Measurements from ENCODE around the gene HYAL3. TPM values are rescaled to one million over a fixed set of nuclear protein-coding genes. Genes with fewer than 3 reads are reported as not detected.
A peak's percentile ranks its signal among the peaks of the same experiment; 100 is the strongest.

HYAL3 gene
- total and polyA plus RNA-seq, 2 of the 13 experiments (the other 11 are each of a cell fraction or from before 2014, with no cell fraction given): 5.5 to 10.4 TPM

- peak; percentile 73 for TF ChIP-seq GATAD2A (CRISPR knock-in tag; IDR thresholded peaks at IDR 0.05)
- TF ChIP-seq CEBPZ (IDR thresholded peaks at IDR 0.05; ENCODE audit: low read length): no peak
- no peak for TF ChIP-seq ZBTB25 (CRISPR knock-in tag; IDR thresholded peaks at IDR 0.05)
- TF ChIP-seq ZNF550 (CRISPR knock-in tag; IDR thresholded peaks at IDR 0.05; ENCODE audit: borderline replicate concordance): 0 out of 2 replicates have a peak, but pooled peaks have one; percentile 52
- 0 out of 2 replicates have a peak, but pooled peaks have one; percentile 18 for TF ChIP-seq MED13 (CRISPR knock-in tag; IDR thresholded peaks at IDR 0.05)
- TF ChIP-seq TCF7 (IDR thresholded peaks at IDR 0.05; ENCODE audit: low read depth): peak; percentile 28; the same call in 1 of the 2 replicates
- peak; percentile 56 for TF ChIP-seq DRAP1 (CRISPR knock-in tag; IDR thresholded peaks at IDR 0.05)
- no peak for TF ChIP-seq MXI1 (IDR thresholded peaks at IDR 0.05; ENCODE audit: borderline replicate concordance, low read depth, low read length)
- TF ChIP-seq HMG20A (CRISPR knock-in tag; IDR thresholded peaks at IDR 0.05; ENCODE audit: borderline replicate concordance): peak; percentile 55; the same call in 1 of the 2 replicates
- TF ChIP-seq PAXIP1 (CRISPR knock-in tag; conservative IDR thresholded peaks at IDR 0.05): peak; percentile 65
- TF ChIP-seq RARA (CRISPR knock-in tag; IDR thresholded peaks at IDR 0.05): peak; percentile 91
- peak; percentile 41; the same call in 1 of the 2 replicates for TF ChIP-seq ETV5 (CRISPR knock-in tag; IDR thresholded peaks at IDR 0.05; ENCODE audit: borderline replicate concordance)
- no peak for TF ChIP-seq MYNN (CRISPR knock-in tag; IDR thresholded peaks at IDR 0.05; ENCODE audit: low read depth)
- no peak for TF ChIP-seq GRHL1 (CRISPR knock-in tag; conservative IDR thresholded peaks at IDR 0.05)
- 0 out of 2 replicates have a peak, but pooled peaks have one; percentile 40 for TF ChIP-seq IRF2 (CRISPR knock-in tag; IDR thresholded peaks at IDR 0.05)
- peak in 1 of 2 experiments; percentile 86; a peak in 2 of 4 replicates for TF ChIP-seq POLR2A (IDR thresholded peaks at IDR 0.05; ENCODE audit: insufficient read depth in 1 of 2, low read depth in 2 of 2, low read length in 2 of 2)
- 0 out of 2 replicates have a peak, but pooled peaks have one; percentile 43 for TF ChIP-seq ZSCAN5A (CRISPR knock-in tag; IDR thresholded peaks at IDR 0.05; ENCODE audit: borderline replicate concordance)
- TF ChIP-seq TARDBP (CRISPR knock-in tag; IDR thresholded peaks at IDR 0.05): 0 out of 2 replicates have a peak, but pooled peaks have one; percentile 43
These were observed 27.8 kb downstream of the HYAL3 start (continued) for GRCh38 chr3:50271314-50271936.
